A673 (cell line): ENCODE data around the gene PDGFRA. TPM values are rescaled to one million over a fixed set of nuclear protein-coding genes. Genes with fewer than 3 reads are reported as not detected.

ENCODE experiments used
- BruUV-seq: library from RNA; stranded (reverse); fragments of 400-500 nt; replicated peaks from 2 replicates; lab custom pipeline; 2021; lab: Mats Ljungman, UMichigan
- CTCF ChIA-PET: fragments of 300-600 bp; sonication (Branson Sonifier 250); formaldehyde crosslinking; loops from one replicate; lab custom pipeline; 2022; ENCODE audit warnings: antibody characterized with exemption; lab: Charles Lee
- POLR2A ChIA-PET: fragments of 300-600 bp; sonication (Branson Sonifier 250); formaldehyde crosslinking; loops from one replicate; lab custom pipeline; 2022; ENCODE audit warnings: antibody characterized with exemption; ENCODE audit not compliant: low non-redundant PET; lab: Charles Lee
- DNase-seq: peaks from one replicate; pipeline ENCODE4 v3.0.0-alpha.2; 2015; ENCODE audit warnings: low spot score
- H3K27ac ChIP-seq: fragments of 200-600 bp; sonication (generic); 2 replicates; pipeline ENCODE4 v1.5.1; 2016; ENCODE audit warnings: mixed run types, low read depth, mild to moderate bottlenecking, mixed read lengths, antibody characterized with exemption, low read length; ENCODE audit not compliant: poor library complexity, severe bottlenecking
- H3K27me3 ChIP-seq: fragments of 200-600 bp; sonication (generic); replicated peaks from 2 replicates; pipeline ENCODE4 v1.6.1; 2017; ENCODE audit warnings: mixed run types, low read depth, mild to moderate bottlenecking, mixed read lengths, antibody characterized with exemption, low read length; ENCODE audit not compliant: insufficient read depth, poor library complexity
- H3K36me3 ChIP-seq: fragments of 200-600 bp; sonication (generic); 2 replicates; pipeline ENCODE4 v1.6.1; 2016; ENCODE audit warnings: mixed run types, mild to moderate bottlenecking, mixed read lengths, antibody characterized with exemption, low read length; ENCODE audit not compliant: insufficient read depth, poor library complexity, severe bottlenecking
- H3K4me1 ChIP-seq: fragments of 200-600 bp; sonication (generic); 2 replicates; pipeline ENCODE4 v1.6.1; 2017; ENCODE audit warnings: mixed run types, mild to moderate bottlenecking, mixed read lengths, antibody characterized with exemption, low read length; ENCODE audit not compliant: insufficient read depth, poor library complexity, severe bottlenecking
- H3K4me3 ChIP-seq: fragments of 200-600 bp; sonication (generic); 2 replicates; pipeline ENCODE4 v1.5.1; 2016; ENCODE audit warnings: low read depth, mixed run types, mild to moderate bottlenecking, mixed read lengths, low read length; ENCODE audit not compliant: poor library complexity, severe bottlenecking
- H3K9me3 ChIP-seq: fragments of 200-600 bp; sonication (generic); 2 replicates; pipeline ENCODE4 v1.6.1; 2016; ENCODE audit warnings: mixed run types, low read depth, mild to moderate bottlenecking, mixed read lengths, antibody characterized with exemption, low read length; ENCODE audit not compliant: poor library complexity, severe bottlenecking
- CTCF ChIP-seq: fragments of 300-800, 200-600 bp; sonication (generic); conservative IDR thresholded peaks from 2 replicates; pipeline ENCODE4 v1.5.1; 2017; ENCODE audit warnings: low read depth, mild to moderate bottlenecking, antibody characterized with exemption, low read length, moderate library complexity, mixed read lengths
- EZH2 ChIP-seq: fragments of 200-600 bp; sonication (generic); IDR thresholded peaks from 2 replicates; pipeline ENCODE4 v1.6.1; 2017; ENCODE audit warnings: borderline replicate concordance, low read depth, mild to moderate bottlenecking, mixed read lengths, antibody characterized with exemption, low read length; ENCODE audit not compliant: poor library complexity, severe bottlenecking
- intact Hi-C: fragments of 100-400 bp; cut with micrococcal nuclease; formaldehyde crosslinking; loops from one replicate; pipeline ENCODE4 v1.10.0; 2022; ENCODE audit not compliant: unreplicated experiment
- total RNA-seq: library from RNA; stranded (reverse); gene quantifications from 2 replicates; pipeline ENCODE4 v1.2.3, GENCODE V29; 2021

Gene PDGFRA
- total RNA-seq, 1 experiment from 2014 or later, result 0.24 TPM

- H3K4me3 ChIP-seq, result no peak overlapping the region
- H3K27me3 ChIP-seq, result no peaks in the 10 kb centered on the region
- DNase-seq, result no peak
- POLR2A ChIA-PET, result no interaction called here
- intact Hi-C loops, result no loop called here
- no peak overlapping the region for H3K27ac ChIP-seq
- H3K9me3 ChIP-seq, result no peaks in the 10 kb centered on the region
- TF ChIP-seq EZH2, result no peak
- BruUV-seq, result no TSS peak
- H3K36me3 ChIP-seq, result no peaks in the 10 kb centered on the region
- H3K4me1 ChIP-seq, result no peaks in the 10 kb centered on the region
- CTCF ChIA-PET, result no interaction called here
These were observed 40.0 kb upstream of the PDGFRA start for GRCh38 chr4:54189140-54189539.

GRCh38 chr4:54192811-54193210 lies 36.3 kb upstream of the PDGFRA start:
- H3K4me1 ChIP-seq, result no peaks in the 10 kb centered on the region
- CTCF ChIA-PET, result no interaction called here
- no peak for TF ChIP-seq CTCF
- no peak for TF ChIP-seq EZH2
- no peaks in the 10 kb centered on the region for H3K36me3 ChIP-seq
- H3K27me3 ChIP-seq, result no peaks in the 10 kb centered on the region
- intact Hi-C loops, result no loop called here
- H3K27ac ChIP-seq, result no peak overlapping the region
- H3K4me3 ChIP-seq, result no peak overlapping the region
- no peak for DNase-seq
- POLR2A ChIA-PET, result no interaction called here
- H3K9me3 ChIP-seq, result no peaks in the 10 kb centered on the region
- BruUV-seq, result no TSS peak

- no peak for DNase-seq
- no TSS peak for BruUV-seq
These were observed 31.2 kb upstream of the PDGFRA start for GRCh38 chr4:54197926-54198325.

More at GRCh38 chr4:54197926-54198325, 31.2 kb upstream of the PDGFRA start:
- Histone ChIP-seq H3K4me3 (no peak overlapping the region), H3K9me3 (no peaks in the 10 kb centered on the region), H3K36me3 (no peaks in the 10 kb centered on the region), H3K27me3 (no peaks in the 10 kb centered on the region), H3K27ac (no peak overlapping the region), H3K4me1 (no peaks in the 10 kb centered on the region)
- CTCF ChIA-PET, result no interaction called here
- intact Hi-C loops, result no loop called here
- no peak for TF ChIP-seq EZH2
- TF ChIP-seq CTCF, result no peak
- POLR2A ChIA-PET, result no interaction called here
